ENCODE results near the gene PLEKHG5.
A peak's percentile ranks its signal among the peaks of the same experiment; 100 is the strongest.

Gene PLEKHG5

DNA sequence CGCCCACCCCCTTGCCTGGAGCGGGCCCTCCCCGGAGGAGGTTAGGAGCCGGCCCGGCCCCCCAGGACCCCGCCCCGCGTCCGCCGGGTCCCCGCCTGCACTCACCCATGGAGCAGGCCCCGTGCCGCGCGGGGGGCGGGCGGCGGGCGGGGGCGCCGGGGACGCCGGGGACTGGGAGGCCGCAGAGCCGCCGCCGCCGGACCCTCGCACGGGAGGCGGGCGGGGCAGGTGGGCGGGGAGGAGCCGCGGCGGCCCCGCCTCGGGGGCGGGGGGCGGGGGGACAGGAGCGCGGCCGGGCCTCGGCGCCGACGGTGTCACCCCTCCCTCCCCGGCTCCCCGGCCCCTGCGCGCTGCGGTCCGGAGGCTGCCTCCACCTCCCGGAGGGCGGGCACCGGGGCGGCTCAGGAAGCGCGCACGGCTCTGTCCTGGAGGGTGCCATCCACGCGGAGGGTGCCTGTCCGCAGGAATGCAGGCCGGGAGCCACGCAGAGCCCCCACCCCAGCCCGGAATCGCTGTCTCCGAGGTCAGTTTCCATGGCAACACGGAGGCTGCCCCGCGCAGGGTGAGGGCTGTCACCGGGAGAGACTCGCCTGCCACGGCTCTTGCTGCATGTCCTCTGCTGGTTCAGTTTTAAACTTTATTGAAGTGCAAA lies 5.9 kb upstream of the PLEKHG5 start:
- Histone ChIP-seq H4K20me1 (ENCODE audit: insufficient read depth, low read length) (no peaks in the 10 kb centered on the region), H3K9me2 (ENCODE audit: low read depth, low read length) (no peaks in the 10 kb centered on the region), H3K79me2 (ENCODE audit: insufficient read depth, low read length) (no peaks in the 10 kb centered on the region), H3F3A (ENCODE audit: insufficient read depth, low read length) (no peaks in the 10 kb centered on the region), H3K27me3 (ENCODE audit: insufficient read depth, low read length) (peaks cover 20% of the 10 kb centered on the region), H3K4me3 (ENCODE audit: low read depth, low read length, poor library complexity, severe bottlenecking) (peak overlapping the region; percentile 67), H2AFZ (ENCODE audit: low read length) (no peak overlapping the region), H3K4me2 (ENCODE audit: low read length) (peak overlapping the region; percentile 99), H3K9me3 (ENCODE audit: low read length) (no peaks in the 10 kb centered on the region), H3K36me3 (ENCODE audit: insufficient read depth, low read length) (no peaks in the 10 kb centered on the region), H3K9ac (ENCODE audit: low read length) (peak overlapping the region; percentile 37; the same call in 1 of the 2 replicates), H3K27ac (ENCODE audit: low read depth, low read length, poor library complexity, severe bottlenecking) (no peak overlapping the region), H3K4me1 (ENCODE audit: insufficient read depth, low read length, severe bottlenecking) (peaks cover 7% of the 10 kb centered on the region)
- TF ChIP-seq, protein P1, sequence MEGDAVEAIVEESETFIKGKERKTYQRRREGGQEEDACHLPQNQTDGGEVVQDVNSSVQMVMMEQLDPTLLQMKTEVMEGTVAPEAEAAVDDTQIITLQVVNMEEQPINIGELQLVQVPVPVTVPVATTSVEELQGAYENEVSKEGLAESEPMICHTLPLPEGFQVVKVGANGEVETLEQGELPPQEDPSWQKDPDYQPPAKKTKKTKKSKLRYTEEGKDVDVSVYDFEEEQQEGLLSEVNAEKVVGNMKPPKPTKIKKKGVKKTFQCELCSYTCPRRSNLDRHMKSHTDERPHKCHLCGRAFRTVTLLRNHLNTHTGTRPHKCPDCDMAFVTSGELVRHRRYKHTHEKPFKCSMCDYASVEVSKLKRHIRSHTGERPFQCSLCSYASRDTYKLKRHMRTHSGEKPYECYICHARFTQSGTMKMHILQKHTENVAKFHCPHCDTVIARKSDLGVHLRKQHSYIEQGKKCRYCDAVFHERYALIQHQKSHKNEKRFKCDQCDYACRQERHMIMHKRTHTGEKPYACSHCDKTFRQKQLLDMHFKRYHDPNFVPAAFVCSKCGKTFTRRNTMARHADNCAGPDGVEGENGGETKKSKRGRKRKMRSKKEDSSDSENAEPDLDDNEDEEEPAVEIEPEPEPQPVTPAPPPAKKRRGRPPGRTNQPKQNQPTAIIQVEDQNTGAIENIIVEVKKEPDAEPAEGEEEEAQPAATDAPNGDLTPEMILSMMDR (IDR thresholded peaks at IDR 0.05; ENCODE audit: low read length), result no peak
- no peak for TF ChIP-seq EZH2 (IDR thresholded peaks at IDR 0.05; ENCODE audit: borderline replicate concordance, low read length)

DNA sequence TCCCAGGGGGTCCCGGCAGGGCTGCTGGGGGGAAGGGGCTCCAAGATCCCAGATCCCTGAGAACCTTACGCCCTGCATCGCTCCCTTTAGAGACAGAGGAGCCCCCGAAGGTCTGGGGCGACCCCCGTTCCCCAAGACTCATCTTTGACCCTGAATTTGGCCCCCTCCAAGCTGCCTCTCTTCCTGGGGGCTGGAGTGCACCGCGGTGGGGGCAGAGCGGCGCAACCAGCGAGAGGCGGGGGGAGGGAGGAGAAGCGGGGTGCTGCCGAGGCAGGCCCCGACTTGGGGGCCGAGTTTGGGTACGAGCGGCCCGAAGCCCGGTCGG lies 5.4 kb upstream of the PLEKHG5 start:
- no peaks in the 10 kb centered on the region for H3K9me3 ChIP-seq (ENCODE audit: low read length)
- H3K4me1 ChIP-seq (ENCODE audit: insufficient read depth, low read length, severe bottlenecking), result peaks cover 7% of the 10 kb centered on the region
- no peak overlapping the region for H3K27ac ChIP-seq (ENCODE audit: low read depth, low read length, poor library complexity, severe bottlenecking)
- no peaks in the 10 kb centered on the region for H4K20me1 ChIP-seq (ENCODE audit: insufficient read depth, low read length)
- H3K4me3 ChIP-seq (ENCODE audit: low read depth, low read length, poor library complexity, severe bottlenecking), result peak overlapping the region; percentile 36
- peaks cover 20% of the 10 kb centered on the region for H3K27me3 ChIP-seq (ENCODE audit: insufficient read depth, low read length)
- H3F3A ChIP-seq (ENCODE audit: insufficient read depth, low read length), result no peaks in the 10 kb centered on the region
- no peaks in the 10 kb centered on the region for H3K9me2 ChIP-seq (ENCODE audit: low read depth, low read length)
- H3K9ac ChIP-seq (ENCODE audit: low read length), result no peak overlapping the region
- H3K79me2 ChIP-seq (ENCODE audit: insufficient read depth, low read length), result no peaks in the 10 kb centered on the region
- no peaks in the 10 kb centered on the region for H3K36me3 ChIP-seq (ENCODE audit: insufficient read depth, low read length)
- peak overlapping the region; percentile 49; the same call in 1 of the 2 replicates for H3K4me2 ChIP-seq (ENCODE audit: low read length)
- no peak overlapping the region for H2AFZ ChIP-seq (ENCODE audit: low read length)
- TF ChIP-seq, protein P1 (IDR thresholded peaks at IDR 0.05; ENCODE audit: low read length), result no peak
- no peak for TF ChIP-seq EZH2 (IDR thresholded peaks at IDR 0.05; ENCODE audit: borderline replicate concordance, low read length)

DNA sequence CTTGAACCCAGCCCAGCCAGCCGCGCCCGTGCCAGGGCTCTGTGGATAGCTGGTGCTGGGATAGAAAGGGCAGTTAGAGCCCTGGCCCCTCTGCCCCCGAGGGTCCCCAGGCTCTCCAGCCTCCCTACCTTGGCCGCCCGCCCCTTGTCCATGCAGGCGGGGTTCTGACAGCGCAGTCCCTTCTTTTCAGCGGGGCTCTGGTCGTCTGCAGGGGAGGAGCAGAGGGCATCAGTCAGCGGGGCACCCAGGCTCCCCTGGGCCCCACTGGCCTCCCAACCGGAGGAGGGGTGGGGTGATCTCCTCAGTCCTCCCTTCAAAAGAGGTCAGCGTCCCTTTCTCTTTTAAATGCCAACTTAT lies 4.9 kb upstream of the PLEKHG5 start:
- TF ChIP-seq, protein P1 (IDR thresholded peaks at IDR 0.05; ENCODE audit: low read length), result no peak
- TF ChIP-seq EZH2 (IDR thresholded peaks at IDR 0.05; ENCODE audit: borderline replicate concordance, low read length), result no peak
- Histone ChIP-seq H3K9me3 (ENCODE audit: low read length) (no peaks in the 10 kb centered on the region), H3K9me2 (ENCODE audit: low read depth, low read length) (no peaks in the 10 kb centered on the region), H4K20me1 (ENCODE audit: insufficient read depth, low read length) (no peaks in the 10 kb centered on the region), H3K27ac (ENCODE audit: low read depth, low read length, poor library complexity, severe bottlenecking) (no peak overlapping the region), H3K36me3 (ENCODE audit: insufficient read depth, low read length) (no peaks in the 10 kb centered on the region), H3K9ac (ENCODE audit: low read length) (no peak overlapping the region), H3K4me2 (ENCODE audit: low read length) (no peak overlapping the region), H3K27me3 (ENCODE audit: insufficient read depth, low read length) (peaks cover 20% of the 10 kb centered on the region), H3F3A (ENCODE audit: insufficient read depth, low read length) (no peaks in the 10 kb centered on the region), H3K4me1 (ENCODE audit: insufficient read depth, low read length, severe bottlenecking) (peaks cover 9% of the 10 kb centered on the region), H3K79me2 (ENCODE audit: insufficient read depth, low read length) (no peaks in the 10 kb centered on the region), H2AFZ (ENCODE audit: low read length) (no peak overlapping the region), H3K4me3 (ENCODE audit: low read depth, low read length, poor library complexity, severe bottlenecking) (no peak overlapping the region)
